Measurements from ENCODE around the gene DYNC2LI1.

The DYNC2LI1 gene

DNA sequence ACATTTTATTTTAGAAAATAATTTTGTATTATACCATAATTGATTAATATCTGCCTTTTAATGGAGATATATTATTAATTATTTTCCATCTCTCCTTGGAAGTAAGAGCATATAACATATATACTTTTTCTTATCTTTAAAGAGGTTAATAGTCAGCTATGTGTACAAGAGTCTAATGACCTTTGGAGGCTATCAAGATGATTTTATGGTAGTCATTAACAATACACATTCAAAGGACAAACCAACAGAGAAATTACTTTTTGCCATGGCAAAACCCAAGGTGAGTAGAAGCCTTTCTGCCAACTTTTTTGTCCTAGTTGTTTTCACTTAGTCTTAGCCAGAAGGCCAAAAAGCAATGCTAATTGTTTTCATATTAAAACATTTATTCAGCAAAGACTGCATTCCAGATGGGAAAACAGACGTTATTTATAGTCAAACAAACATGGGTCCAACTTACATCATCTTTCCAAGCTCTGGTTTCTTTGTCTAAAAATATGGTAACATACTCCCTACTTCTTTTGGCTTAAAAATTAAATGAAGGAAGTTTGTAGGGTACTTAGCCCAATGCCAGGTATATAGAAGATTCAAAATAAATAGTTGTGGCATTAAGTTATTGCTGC is 9.6 kb upstream of the DYNC2LI1 start:
- DNase-seq, result no peak

DNA sequence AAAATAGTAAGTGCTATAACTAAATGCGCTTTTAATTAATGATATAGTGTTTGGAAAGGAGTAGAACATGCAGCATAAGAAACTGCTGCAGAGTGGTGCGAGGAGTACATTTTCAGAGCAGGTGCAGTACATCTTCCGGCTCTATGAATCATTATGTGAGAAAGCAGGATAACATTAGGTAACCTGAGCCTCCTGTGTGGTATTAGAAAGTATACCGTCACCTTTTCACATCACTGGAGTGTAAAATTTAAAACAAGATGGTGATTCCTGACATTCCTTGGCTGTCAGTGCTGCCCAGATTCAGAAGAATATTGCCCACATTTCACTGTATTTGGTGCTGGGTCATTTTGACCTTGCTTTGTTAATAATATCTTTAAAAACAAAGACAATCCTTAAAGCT is 7.8 kb upstream of the DYNC2LI1 start:
- DNase-seq, result no peak

DNA sequence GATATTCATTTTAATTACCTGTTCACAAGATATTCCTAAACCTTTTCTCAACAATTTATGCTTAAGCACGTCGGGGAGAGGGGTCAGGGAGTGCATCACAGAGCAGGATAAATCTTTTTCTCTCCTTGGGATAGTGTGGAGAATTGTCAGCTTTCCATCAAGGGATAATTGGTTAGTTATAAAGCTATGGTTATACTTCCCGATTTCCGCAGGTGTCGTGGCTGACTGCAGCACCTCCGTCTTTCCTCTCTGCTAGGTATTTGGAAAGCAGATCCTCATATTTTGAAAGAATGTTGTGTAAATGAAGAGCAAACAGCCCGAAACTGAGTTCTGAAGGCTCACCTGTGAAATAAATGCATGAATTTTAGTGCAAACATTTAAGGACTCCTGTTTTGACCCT is 778 bp downstream of the DYNC2LI1 start:
- DNase-seq, result no peak

DNA sequence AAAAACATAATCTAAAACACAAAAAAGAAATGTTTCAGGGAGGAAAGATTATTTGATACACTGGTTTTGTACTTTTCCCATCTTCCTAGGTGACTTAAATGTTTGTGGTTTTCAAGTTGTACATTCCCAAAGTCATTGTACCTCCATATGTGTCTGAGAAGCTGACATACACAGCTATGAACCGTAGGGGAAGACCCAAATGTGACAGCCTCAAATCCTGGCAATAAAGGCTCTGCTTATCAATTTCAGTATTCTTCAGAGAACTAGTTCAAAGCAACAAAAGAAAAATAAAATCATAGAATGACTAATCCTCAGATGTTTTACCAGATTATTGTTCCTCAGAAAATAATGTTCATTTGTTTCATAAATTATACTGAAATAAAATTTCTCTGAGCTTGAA is 2.5 kb downstream of the DYNC2LI1 start:
- DNase-seq, result no peak

DNA sequence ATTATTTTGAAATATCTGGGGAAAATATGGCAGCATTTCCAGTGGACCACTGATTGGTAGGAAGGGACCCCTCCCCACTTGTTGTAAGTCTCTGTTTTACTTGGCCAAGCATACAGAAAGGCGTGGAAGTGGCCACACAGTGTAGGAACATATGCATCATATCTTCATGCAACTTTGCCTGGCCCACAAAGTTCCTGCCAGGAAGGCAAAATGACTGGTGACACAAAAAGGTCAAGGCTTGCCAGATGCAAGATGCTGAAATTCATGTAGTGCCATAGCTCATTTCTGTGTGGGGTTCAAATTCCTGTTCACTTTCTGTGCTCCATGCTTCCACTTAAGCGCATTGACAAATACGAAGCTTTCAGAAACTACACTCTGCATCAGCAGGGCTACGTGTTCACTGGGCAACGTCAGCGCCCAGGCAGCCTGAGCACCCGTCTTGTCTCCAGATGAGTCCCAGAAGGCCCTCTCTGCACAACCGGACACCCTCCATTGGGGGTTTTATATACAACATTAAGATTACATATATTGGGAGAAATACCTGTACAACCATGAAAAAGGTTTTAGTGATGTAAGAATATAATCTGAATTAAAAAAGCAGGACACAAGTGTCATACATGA is 3.6 kb downstream of the DYNC2LI1 start:
- DNase-seq, result no peak

DNA sequence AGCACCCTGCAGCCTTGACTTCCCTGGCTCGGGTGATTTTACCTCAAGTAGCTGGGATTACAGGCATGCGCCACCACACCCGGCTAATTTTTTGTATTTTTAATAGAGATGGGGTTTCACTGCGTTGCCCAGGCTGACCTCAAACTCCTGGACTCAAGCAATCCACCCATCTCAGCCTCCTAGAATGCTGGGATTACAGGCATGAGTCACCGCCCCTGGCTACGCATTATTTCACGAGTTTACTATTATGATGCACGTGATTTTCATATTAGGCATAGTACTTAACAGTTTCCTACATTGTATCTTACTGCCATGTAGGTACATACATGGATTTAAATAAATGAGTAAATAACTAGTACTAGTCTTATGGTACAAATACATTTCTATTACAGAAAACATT is 4.4 kb downstream of the DYNC2LI1 start:
- DNase-seq, result no peak

DNA sequence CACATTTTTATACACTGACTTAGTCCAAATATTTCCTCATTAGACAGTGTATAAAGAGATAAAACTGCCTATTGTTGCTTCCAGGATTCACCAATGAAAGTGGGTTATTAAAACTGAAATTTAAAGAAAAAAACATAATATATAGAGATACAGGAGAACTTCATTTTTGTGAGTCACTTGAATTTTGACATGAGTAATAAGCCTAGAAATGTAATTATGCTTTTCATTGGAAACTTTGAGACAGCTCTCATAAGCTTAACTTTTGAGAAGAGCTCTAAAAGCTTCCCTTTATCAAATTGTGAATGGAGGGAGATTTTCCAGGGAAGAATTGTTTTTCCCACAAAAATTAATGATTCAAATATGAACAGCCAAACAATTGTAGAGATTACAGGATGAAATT is 14.1 kb downstream of the DYNC2LI1 start:
- DNase-seq, result no peak

DNA sequence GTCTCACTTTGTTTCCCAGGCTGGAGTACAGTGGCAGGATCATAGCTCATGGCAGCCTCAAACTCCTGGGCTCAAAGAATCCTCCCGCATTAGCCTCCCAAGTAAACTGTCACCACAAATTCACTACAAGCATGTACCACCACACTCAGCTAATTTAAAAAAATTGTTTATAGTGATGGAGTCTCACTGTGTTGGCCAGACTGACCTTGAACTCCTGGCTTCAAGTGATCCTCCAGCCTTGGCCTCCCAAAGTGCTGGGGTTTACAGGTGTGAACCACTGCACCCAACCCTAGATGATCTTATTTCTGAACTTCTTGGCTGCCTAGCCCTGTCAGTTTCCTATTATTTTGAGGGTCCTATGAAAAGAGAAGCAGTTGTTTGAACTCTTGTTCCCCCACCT is 14.8 kb downstream of the DYNC2LI1 start:
- DNase-seq, result no peak

DNA sequence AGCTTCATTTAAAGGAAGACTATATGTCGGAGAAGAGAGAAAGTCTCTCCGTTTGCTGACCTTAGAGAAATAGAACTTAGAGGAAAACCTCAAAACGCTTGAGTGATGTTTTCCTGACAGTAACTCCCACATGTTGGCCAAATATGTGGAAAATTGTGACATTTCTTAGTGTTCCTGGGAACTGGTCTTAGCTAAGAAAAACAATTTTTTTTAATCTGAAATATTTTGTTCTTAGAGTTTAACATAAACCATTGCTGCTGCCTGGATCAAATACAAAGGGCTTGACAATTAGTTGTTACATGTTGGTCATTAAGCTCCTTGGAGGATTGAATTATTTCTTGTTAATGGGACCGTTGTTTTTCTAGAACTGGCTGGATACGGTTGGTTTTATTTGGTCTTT is 16.3 kb downstream of the DYNC2LI1 start:
- no peak for DNase-seq

DNA sequence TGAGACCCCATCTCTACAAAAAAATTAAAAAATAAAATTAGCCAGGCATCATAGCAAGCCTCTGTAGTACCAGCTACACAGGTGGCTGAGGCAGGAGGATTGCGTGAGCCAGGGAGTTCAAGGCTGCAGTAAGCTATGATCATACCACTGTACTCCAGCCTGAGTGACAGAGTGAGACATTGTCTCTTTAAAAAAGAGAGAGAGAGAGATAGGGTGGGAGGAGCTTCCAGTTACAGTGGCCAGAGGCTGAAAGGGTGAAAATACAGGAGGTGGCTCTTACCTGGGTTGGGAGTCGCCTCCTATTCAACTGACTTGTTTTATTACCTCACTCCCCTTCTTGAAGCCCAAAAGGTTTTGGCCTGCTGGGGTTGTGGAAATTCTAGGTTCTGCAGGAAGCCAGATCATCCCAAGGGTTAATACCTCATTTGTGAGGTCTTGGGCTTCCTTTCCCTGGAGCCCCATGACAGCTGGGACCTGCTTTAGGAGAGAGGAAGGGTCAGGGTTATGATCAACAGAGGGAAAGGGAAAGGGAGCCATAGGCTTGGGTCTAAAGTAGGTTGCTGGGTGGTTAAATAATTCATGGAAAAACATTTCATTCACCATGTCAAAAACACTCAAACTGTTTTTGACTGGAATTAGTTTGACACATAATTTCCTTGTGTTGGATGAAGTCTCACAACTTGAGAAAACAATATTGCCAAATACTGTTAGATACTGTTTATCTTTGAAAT is 17.4 kb downstream of the DYNC2LI1 start:
- DNase-seq, result no peak

DNA sequence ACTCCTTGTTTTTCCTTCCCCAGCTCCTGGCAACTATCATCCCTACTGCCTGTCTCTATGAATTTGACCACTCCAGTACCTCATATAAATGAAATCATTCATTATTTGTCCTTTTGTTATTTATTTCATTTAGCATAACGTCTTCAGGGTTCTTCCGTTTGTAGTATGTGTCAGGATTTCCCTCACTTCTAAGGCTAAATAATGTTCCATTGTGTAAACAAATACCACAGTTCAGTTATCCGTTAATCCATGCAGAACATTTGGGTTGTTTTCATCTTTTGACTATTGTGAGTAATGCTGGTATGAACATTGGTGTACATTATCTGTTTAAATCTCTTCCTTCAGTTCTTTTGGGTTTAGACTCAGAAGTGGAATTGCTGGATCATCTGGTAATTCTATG is 18.8 kb downstream of the DYNC2LI1 start:
- no peak for DNase-seq

DNA sequence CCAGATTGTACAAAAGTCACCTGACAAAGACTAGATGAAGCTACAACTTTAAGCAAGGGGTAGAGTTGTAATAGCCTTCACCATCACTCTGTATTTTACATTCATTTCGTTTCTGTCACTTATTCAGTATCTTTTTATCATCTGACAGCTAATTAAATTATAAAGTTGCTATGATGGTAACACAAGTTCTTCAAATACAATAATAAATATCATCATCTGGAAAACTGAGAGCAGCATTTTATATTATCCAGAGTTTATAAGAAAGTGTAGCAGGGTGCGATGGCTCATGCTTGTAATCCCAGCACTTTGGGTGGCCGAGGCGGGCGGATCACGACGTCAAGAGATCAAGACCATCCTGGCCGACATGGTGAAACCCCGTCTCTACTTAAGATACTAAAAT is 21.1 kb downstream of the DYNC2LI1 start:
- DNase-seq, result no peak

DNA sequence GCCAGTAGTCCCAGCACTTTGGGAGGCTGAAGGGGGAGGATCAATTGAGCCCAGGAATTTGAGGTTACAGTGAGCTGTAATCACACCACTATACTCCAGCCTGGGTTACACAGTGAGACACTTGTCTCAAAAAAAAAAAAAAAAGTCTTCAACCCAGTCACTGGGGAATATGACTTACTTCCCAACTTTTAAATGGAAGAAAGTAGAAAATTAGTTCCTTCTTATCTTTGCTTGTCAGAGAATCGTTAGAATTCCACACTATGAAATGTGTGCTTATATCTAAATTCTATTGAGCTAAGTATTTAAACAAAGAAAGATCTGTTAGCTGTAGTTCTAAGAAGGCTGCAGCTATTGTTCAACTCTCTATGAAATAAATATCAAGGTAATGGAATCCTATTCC is 22.4 kb downstream of the DYNC2LI1 start:
- DNase-seq, result no peak

DNA sequence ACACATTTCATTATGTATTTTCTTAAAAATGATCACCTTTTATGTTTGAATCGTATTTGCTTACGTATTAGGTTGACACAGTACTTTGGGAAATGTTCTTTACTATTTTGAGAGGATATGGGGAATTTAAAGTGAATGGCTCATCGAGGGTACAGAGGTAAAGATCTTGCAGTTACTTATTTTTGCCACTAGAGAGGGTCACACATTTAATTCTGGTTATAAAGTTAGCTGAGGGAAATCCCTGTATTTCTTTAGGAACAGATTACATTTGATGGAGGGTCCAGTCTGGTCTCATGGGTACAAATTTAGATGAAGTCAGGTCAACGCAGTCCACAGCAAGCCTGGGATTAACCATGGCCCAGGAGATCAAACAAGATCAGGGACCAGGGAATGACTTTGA is 24.5 kb downstream of the DYNC2LI1 start:
- DNase-seq, result no peak

DNA sequence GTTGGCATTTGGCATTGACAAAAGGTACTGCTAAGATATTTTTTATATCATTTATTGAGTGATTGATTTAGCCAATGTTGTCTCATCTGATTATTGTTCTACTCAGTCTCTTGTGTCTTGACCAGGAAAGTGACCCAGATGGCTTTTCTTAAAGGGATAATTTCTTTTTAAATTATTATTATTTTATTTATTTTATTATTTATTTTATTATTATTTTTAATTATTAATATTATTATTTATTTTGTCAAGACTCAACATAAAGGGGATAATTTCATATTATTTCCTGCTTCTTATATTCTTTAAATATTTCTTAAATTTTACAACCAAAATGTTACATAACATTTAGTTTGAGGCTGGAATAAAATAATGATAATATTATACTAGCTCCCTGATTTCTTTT is 27.1 kb downstream of the DYNC2LI1 start:
- DNase-seq, result no peak

DNA sequence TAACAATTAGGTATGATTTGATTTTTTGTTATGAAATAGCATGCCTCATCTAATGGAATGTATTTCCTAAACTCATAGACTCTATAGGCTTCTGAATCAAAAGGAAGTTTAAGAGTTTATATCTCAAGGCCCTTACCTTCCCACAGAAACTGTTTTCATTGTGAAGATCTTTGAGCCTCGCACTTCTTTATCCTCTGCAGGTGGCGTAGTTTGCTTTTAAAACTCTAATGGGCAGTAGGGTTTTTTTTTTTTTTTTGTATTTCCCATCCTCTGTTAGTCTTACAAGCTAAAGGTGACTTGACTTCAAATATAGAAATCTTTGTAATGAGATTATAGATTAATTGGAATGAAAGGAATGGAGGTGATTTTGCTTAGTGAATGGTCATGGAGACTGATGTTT is 28.3 kb downstream of the DYNC2LI1 start:
- no peak for DNase-seq

DNA sequence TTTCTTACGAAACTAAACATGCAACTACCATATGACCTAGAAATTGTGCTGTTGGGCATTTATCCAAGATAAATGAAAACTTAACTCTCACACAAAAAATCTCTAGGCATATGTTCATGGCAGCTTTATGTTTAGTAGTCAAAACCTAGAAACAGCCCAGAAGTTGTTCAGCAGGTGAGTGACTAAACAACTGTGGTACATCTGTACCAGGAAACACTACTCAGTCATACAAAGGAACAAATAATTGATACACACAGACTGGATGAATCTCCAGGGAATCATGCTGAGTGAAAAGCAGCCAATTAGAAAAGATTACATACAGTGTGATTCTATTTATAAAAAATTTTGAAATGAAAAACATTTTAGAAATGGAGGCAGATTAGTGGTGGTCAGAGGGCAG is 29.3 kb downstream of the DYNC2LI1 start:
- no peak for DNase-seq

DNA sequence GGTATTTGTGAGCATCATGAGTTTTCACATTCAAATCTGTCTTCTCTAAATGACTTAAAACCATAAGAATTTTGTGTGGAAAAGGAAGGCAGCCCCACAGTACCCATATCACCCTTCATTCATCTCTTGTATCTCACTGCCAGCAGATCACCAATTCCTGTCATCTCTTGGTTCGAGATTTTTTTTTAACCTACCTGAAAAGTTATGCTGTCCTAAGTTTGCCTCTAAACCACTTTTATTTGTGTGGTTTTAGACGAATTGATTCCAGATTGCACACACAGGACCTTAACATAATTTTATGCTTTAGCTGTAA is 32.8 kb downstream of the DYNC2LI1 start:
- DNase-seq, result no peak

DNA sequence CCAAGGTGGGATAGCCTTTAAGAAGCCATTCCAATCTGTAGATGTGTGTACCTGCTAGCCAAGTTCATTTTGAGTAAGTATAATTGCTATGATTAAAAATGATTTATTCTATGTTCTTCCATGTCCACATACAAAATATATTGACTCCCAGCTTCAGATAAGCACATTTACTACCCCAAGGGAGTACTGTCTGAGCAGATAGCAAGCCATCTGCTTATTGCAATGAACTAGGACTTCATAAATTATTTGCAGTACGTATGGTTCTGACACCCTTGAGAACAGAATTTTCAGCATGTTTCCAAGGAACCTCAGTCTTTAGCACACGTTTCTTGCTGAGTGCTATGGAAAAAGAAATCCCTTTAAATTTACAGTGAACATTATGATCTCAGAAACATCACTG is 36.6 kb downstream of the DYNC2LI1 start:
- DNase-seq, result no peak

DNA sequence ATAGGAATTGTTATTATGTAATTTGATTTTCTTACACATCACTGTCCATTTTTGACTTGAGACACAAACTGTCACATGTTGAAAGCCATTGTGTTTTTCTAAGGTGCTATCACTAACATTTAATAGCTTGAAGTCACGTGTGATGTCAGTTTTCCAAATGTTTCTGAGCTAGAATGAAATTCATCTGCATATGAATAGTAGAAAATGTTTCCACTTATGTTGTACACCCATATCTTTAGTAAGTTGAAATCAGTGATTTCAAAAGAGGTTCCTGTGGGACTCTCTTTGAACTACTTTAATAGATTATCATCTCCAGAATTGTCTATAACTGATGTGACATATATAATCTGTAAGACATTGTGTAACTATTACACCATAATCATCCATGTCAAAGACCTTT is 37.0 kb downstream of the DYNC2LI1 start:
- no peak for DNase-seq

DNA sequence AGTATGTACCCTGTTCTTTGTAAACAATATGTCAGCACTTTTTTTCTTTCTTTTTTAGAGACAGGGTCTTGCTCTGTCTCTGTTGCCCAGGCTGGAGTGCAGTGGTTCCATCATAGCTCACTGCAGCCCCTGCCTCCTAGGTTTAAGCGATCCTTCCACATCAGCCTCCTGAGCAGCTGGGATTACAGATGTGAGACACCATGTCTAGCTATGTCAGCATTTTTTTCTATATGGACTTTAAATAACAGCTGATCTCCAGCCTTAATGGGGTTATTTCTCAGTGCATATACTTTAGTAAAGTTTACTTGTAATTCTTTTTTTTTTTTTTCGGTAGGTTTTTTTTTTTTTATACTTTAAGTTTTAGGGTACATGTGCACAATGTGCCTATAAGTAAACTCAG is 38.2 kb downstream of the DYNC2LI1 start:
- no peak for DNase-seq

DNA sequence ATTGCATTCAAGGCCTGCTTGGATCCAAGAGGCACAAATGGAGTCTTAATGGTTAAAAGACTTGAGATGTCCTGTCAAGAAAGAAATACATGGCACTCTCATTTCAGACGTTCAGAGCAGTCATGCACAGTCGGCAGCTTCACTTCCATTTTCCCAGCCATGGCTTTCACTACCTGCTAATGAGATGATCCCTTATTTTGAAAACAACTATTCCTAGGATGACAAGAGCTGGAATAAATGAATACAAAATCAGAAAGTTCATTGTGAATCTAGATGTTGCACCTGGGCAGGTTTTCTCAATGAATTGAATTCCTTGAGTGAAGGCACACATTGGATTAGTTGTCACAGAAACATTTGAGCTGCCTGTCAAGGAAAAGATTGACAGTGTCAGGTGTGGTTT is 39.1 kb downstream of the DYNC2LI1 start:
- no peak for DNase-seq

DNA sequence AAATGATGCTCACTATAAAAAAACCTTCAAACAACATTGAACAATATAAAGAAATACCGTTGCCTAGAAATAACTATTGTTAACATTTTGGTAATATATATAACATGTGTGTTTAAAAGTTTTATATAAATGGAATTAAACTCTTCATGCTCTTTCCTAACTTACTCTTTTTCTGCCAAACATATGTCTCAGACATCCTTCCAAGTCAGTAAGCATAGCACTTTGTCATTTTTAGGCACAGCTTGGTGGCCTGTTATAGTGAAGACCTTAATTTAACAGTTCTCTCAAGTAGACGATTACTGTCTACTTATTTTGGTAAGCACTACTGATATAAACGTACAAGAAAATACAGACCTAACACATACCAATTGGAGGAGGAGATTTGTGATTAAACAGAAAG is 40.9 kb downstream of the DYNC2LI1 start:
- DNase-seq, result no peak

DNA sequence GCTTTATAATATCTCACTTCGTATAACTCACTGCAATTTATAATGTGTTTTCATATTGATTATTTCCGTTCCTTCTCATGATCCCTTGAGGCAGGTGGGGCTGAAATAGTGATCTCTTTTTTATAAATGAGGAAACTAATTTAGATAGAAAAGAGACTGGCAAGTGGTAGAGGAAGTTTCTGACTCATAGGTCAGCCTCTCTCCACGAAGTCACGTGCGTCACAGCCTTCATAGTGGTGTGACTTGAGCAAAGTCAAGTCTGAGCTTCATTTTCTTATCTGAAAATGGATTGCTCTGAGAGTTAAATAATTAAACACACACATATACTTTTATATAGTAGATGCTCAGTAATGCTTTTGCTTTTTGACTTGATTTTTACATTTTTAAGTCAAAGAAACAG is 44.9 kb downstream of the DYNC2LI1 start:
- DNase-seq, result no peak
